Right cardiac atrium (tissue), 5 donors: ENCODE results near the gene PRKCZ. TPM values are rescaled to one million over a fixed set of nuclear protein-coding genes. Genes with fewer than 3 reads are reported as not detected.
"Not testable (repeated sequence)": the region's sequence is repeated elsewhere in the genome, so short reads cannot be mapped to it uniquely, and the experiment has no call there.

Experiments used
- ATAC-seq, 2 donors: fragments of 200-7000 bp; cut with Tn5 transposase; one replicate each; pipeline versions ENCODE4 v1.8.0 to v1.9.1; 2020; ENCODE audit warnings: moderate library complexity in 2 of 2, mild to moderate bottlenecking in 1 of 2
- DNase-seq, 3 donors: peaks; one replicate each; pipeline ENCODE4 v3.0.0-alpha.2; 2020
- H3K27ac ChIP-seq: one replicate; pipeline ENCODE4 v1.5.1; 2013; ENCODE audit warnings: mild to moderate bottlenecking, low read length, control low read depth, moderate library complexity
- H3K27me3 ChIP-seq: one replicate; pipeline ENCODE4 v1.6.1; 2013; ENCODE audit not compliant: control insufficient read depth, insufficient read depth
- H3K4me1 ChIP-seq: one replicate; pipeline ENCODE4 v1.6.1; 2013; ENCODE audit warnings: low read length; ENCODE audit not compliant: control insufficient read depth, insufficient read depth
- H3K4me3 ChIP-seq: one replicate; pipeline ENCODE4 v1.5.1; 2013; ENCODE audit warnings: low read length, control low read depth
- H3K9me3 ChIP-seq: one replicate; pipeline ENCODE4 v1.6.1; 2013; ENCODE audit warnings: low read length; ENCODE audit not compliant: control insufficient read depth
- WGBS: extraction: QIAGEN DNeasy Blood & Tissue Kit; methylation state at CpG from one replicate; pipeline ENCODE4 v1.1.7; 2013; 5-methylcytosine and 5-hydroxymethylcytosine counted together
- intact Hi-C, 4 donors: fragments of 100-400 bp; cut with DNase I; formaldehyde crosslinking; loops; one replicate each; pipeline versions ENCODE4 v1.11.0 to v1.14.0; 2022 to 2023
- polyA plus RNA-seq: library from polyadenylated mRNA; stranded (reverse); fragments of 200-250 nt; gene quantifications from one replicate; pipeline ENCODE4 v1.2.3, GENCODE V29; 2013
- total RNA-seq, 4 donors: library from RNA; stranded (reverse); fragmentation: NEBNext Ultra II Directional; extraction: Animal tissue kit (Norgen Biotek cat#: 25700); gene quantifications; one replicate each; pipeline ENCODE4 v1.2.1, GENCODE V29; 2021
- donor health status: healthy with polysubstance abuse.
- donor health status: DM: no; HTN: yes; CAD: no.
- donor health status: DM: no; HTN: no; CAD: no.
- donor health status: DM: no; HTN: yes; CAD: no; lungs with severe emphysema.
- donor health status: DM: yes; HTN: yes; CAD: no.

Gene PRKCZ
- total and polyA plus RNA-seq, 5 donors, result 15.1 to 28.1 (median 21.6) TPM

- intact Hi-C loops, result no loop called here
- no peak for ATAC-seq
These were observed 84.6 kb downstream of the PRKCZ start for GRCh38 chr1:2134621-2135307.

GRCh38 chr1:2135441-2135841, 85.2 kb downstream of the PRKCZ start:
- no peak overlapping the region for H3K4me3 ChIP-seq
- H3K27ac ChIP-seq, result peak overlapping the region; percentile 73
- no peaks in the 10 kb centered on the region for H3K27me3 ChIP-seq
- peak; percentile 77 to 94 (median 93) for DNase-seq
- no peaks in the 10 kb centered on the region for H3K9me3 ChIP-seq
- 26% methylated on average over 13 of the region's 13 CpGs for WGBS
- ATAC-seq, result peak; percentile 38 to 58
- H3K4me1 ChIP-seq, result peaks cover 3% of the 10 kb centered on the region
- intact Hi-C loops, result no loop called here

More at GRCh38 chr1:2134621-2135307, 84.6 kb downstream of the PRKCZ start:
- 72% methylated on average over 40 of the region's 40 CpGs for WGBS
- Histone ChIP-seq H3K27ac (peak overlapping the region; percentile 50), H3K4me1 (peaks cover 3% of the 10 kb centered on the region), H3K4me3 (no peak overlapping the region), H3K9me3 (no peaks in the 10 kb centered on the region), H3K27me3 (no peaks in the 10 kb centered on the region)
- DNase-seq, result peak in 2 of 3 donors; percentile 54 to 61

GRCh38 chr1:2135941-2136340, 85.7 kb downstream of the PRKCZ start:
- Histone ChIP-seq H3K9me3 (no peaks in the 10 kb centered on the region), H3K27ac (peak overlapping the region; percentile 73), H3K4me1 (peaks cover 3% of the 10 kb centered on the region), H3K27me3 (no peaks in the 10 kb centered on the region), H3K4me3 (no peak overlapping the region)
- intact Hi-C loops, result no loop called here
- ATAC-seq, result no peak
- 76% methylated on average over 10 of the region's 10 CpGs for WGBS
- no peak for DNase-seq

- Histone ChIP-seq H3K27ac (no peak overlapping the region), H3K4me3 (no peak overlapping the region), H3K9me3 (no peaks in the 10 kb centered on the region), H3K27me3 (no peaks in the 10 kb centered on the region), H3K4me1 (peaks cover 3% of the 10 kb centered on the region)
- peak in 2 of 3 donors; percentile 28 to 43 for DNase-seq
- intact Hi-C loops, result no loop called here
- 77% methylated on average over 19 of the region's 19 CpGs for WGBS
- ATAC-seq, result no peak
These were observed 86.4 kb downstream of the PRKCZ start for GRCh38 chr1:2136386-2137235.

- no peaks in the 10 kb centered on the region for H3K27me3 ChIP-seq
- WGBS, result 87% methylated on average over 29 of the region's 29 CpGs
- DNase-seq (peak in 2 of 3 donors; percentile 31 to 48), ATAC-seq (no peak)
- H3K27ac ChIP-seq, result no peak overlapping the region
- no peaks in the 10 kb centered on the region for H3K9me3 ChIP-seq
- H3K4me1 ChIP-seq, result peaks cover 3% of the 10 kb centered on the region
- no peak overlapping the region for H3K4me3 ChIP-seq
- intact Hi-C loops, result no loop called here
These were observed 87.3 kb downstream of the PRKCZ start for GRCh38 chr1:2137257-2138121.

GRCh38 chr1:2139156-2139555, 88.9 kb downstream of the PRKCZ start:
- H3K27me3 ChIP-seq, intact Hi-C loops, H3K4me3 ChIP-seq, ATAC-seq, H3K4me1 ChIP-seq, DNase-seq, H3K27ac ChIP-seq, H3K9me3 ChIP-seq: not testable (repeated sequence)
- WGBS, result 89% methylated on average over 13 of the region's 13 CpGs

- Histone ChIP-seq H3K9me3 (no peaks in the 10 kb centered on the region), H3K27me3 (no peaks in the 10 kb centered on the region), H3K4me3 (no peak overlapping the region), H3K4me1 (no peaks in the 10 kb centered on the region), H3K27ac (no peak overlapping the region)
- WGBS, result 70% methylated on average over 4 of the region's 4 CpGs
- intact Hi-C loops, result no loop called here
- no peak for ATAC-seq
- peak in 2 of 3 donors; percentile 18 to 31 for DNase-seq
These were observed 90.8 kb downstream of the PRKCZ start for GRCh38 chr1:2141025-2141424.

- intact Hi-C loops, result no loop called here
- WGBS, result 92% methylated on average over 30 of the region's 30 CpGs
- peak in 1 of 2 donors; percentile 19 for ATAC-seq
These were observed 93.7 kb downstream of the PRKCZ start for GRCh38 chr1:2143814-2144500.

GRCh38 chr1:2144501-2145090, 94.4 kb downstream of the PRKCZ start:
- Histone ChIP-seq H3K4me1 (no peaks in the 10 kb centered on the region), H3K4me3 (no peak overlapping the region), H3K9me3 (no peaks in the 10 kb centered on the region), H3K27ac (no peak overlapping the region), H3K27me3 (no peaks in the 10 kb centered on the region)
- intact Hi-C loops, result no loop called here
- ATAC-seq (peak in 1 of 2 donors; percentile 29), DNase-seq (peak in 2 of 3 donors; percentile 20 to 35)
- 93% methylated on average over 15 of the region's 15 CpGs for WGBS

More at GRCh38 chr1:2143814-2144500, 93.7 kb downstream of the PRKCZ start:
- Histone ChIP-seq H3K27ac (no peak overlapping the region), H3K9me3 (no peaks in the 10 kb centered on the region), H3K4me3 (no peak overlapping the region), H3K27me3 (no peaks in the 10 kb centered on the region), H3K4me1 (no peaks in the 10 kb centered on the region)
- peak in 2 of 3 donors; percentile 36 to 40 for DNase-seq
